ENCODE results near the gene SPO11.

The SPO11 gene

DNA sequence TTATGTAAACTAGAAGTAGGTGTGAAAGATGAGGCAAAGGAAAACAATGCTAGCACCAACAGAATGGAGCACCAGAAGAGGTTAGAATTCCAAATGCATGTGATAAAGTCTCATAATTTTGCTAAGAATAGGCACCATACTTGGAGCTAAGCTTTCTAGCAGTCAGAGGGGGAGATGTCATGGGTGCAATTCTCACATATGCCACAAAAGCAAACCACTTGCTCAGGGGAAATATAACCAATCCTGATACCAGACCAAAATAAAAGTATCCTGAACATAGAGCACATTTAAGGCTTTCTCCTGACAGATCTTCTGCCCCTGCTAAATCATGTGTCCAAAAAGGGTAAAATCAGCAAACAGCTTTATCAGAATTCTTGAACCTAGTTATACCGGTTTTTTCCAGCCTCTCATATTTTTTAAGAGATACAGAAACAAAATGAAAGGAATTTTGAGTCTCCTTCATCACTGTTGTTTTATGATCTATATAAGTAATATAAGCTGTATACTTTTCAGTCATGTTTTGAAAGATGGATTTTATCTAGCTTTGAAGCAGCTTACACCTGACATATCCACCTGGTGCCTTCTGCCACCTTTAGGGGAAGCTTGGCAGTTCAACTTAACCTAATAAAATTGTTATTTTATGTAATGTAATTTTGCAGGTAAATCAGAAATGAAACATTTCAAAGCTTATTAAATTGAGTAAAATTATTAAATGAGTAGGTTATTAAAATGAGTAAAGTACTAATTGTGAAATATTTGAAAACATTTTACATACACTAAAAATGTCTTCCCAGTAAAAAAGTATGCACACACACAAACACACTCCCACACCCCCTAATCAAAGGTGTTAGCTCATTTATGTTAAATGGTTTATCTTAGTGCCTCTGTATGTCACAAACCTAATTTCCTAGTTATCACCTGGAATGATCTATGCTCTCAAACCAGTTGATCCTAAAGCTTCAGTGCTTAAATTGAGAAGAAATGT is 2.8 kb downstream of the SPO11 start:
- no peak overlapping the region for H2AFZ ChIP-seq (ENCODE audit: low read depth, low read length)
- TF ChIP-seq CTCF (IDR thresholded peaks at IDR 0.05; ENCODE audit: low read depth, low read length) (peak; percentile 59), EZH2phosphoT487 (IDR thresholded peaks at IDR 0.05; ENCODE audit: low read depth) (no peak; the same call in 1 of the 2 replicates)
- H3K27ac ChIP-seq (ENCODE audit: low read length) = no peak overlapping the region
- peaks cover 39% of the 10 kb centered on the region for H3K27me3 ChIP-seq (ENCODE audit: low read depth, low read length)
- no peak overlapping the region for H3K4me3 ChIP-seq (ENCODE audit: low read length)
- no peaks in the 10 kb centered on the region for H4K20me1 ChIP-seq (ENCODE audit: insufficient read depth, low read length)
- peaks cover 7% of the 10 kb centered on the region; the same call in 1 of the 2 replicates for H3K4me1 ChIP-seq (ENCODE audit: low read length)
- H3K36me3 ChIP-seq (replicated peaks; ENCODE audit: low read depth, low read length) = no peaks in the 10 kb centered on the region
- H3K9ac ChIP-seq (ENCODE audit: low read length) = no peak overlapping the region
- H3K4me2 ChIP-seq (ENCODE audit: low read length) = no peak overlapping the region
- H3K9me3 ChIP-seq (ENCODE audit: insufficient read depth, low read length) = no peaks in the 10 kb centered on the region
- H3K79me2 ChIP-seq (ENCODE audit: low read length) = no peaks in the 10 kb centered on the region

DNA sequence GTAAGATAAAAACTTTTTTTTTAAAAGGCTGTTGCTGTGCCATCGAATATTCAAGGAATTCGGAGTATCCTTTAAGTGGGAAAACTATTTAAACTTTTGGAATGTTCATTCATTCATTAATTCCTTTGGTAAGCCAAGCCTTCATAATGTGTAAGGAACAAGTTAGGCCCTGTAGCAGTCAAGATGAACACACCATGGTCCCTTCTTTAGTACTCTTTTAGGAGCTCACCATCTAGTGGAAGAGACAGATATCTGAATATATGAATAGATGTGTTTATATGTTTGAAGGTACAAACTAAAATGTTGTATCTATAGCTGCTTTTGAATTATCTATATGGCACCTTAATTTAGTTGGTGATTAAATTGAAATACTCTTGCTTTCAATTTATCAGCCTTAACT is 5.8 kb downstream of the SPO11 start:
- no peaks in the 10 kb centered on the region for H3K79me2 ChIP-seq (ENCODE audit: low read length)
- TF ChIP-seq CTCF (IDR thresholded peaks at IDR 0.05; ENCODE audit: low read depth, low read length) = peak; percentile 23; the same call in 1 of the 2 replicates
- 0 out of 2 replicates have a peak, but pooled peaks have one; percentile 0 for TF ChIP-seq EZH2phosphoT487 (IDR thresholded peaks at IDR 0.05; ENCODE audit: low read depth)
- peaks cover 7% of the 10 kb centered on the region; the same call in 1 of the 2 replicates for H3K4me1 ChIP-seq (ENCODE audit: low read length)
- no peak overlapping the region for H3K27ac ChIP-seq (ENCODE audit: low read length)
- H3K4me3 ChIP-seq (ENCODE audit: low read length) = no peak overlapping the region
- no peak overlapping the region for H3K9ac ChIP-seq (ENCODE audit: low read length)
- H2AFZ ChIP-seq (ENCODE audit: low read depth, low read length) = no peak overlapping the region
- peaks cover 39% of the 10 kb centered on the region for H3K27me3 ChIP-seq (ENCODE audit: low read depth, low read length)
- no peaks in the 10 kb centered on the region for H3K9me3 ChIP-seq (ENCODE audit: insufficient read depth, low read length)
- H4K20me1 ChIP-seq (ENCODE audit: insufficient read depth, low read length) = no peaks in the 10 kb centered on the region
- H3K4me2 ChIP-seq (ENCODE audit: low read length) = no peak overlapping the region
- H3K36me3 ChIP-seq (replicated peaks; ENCODE audit: low read depth, low read length) = no peaks in the 10 kb centered on the region

GRCh38 chr20:57341663-57342062 is 12.1 kb downstream of the SPO11 start:
- no peak overlapping the region for H3K4me2 ChIP-seq (ENCODE audit: low read length)
- TF ChIP-seq CTCF (IDR thresholded peaks at IDR 0.05; ENCODE audit: low read depth, low read length) (no peak), EZH2phosphoT487 (IDR thresholded peaks at IDR 0.05; ENCODE audit: low read depth) (no peak)

DNA sequence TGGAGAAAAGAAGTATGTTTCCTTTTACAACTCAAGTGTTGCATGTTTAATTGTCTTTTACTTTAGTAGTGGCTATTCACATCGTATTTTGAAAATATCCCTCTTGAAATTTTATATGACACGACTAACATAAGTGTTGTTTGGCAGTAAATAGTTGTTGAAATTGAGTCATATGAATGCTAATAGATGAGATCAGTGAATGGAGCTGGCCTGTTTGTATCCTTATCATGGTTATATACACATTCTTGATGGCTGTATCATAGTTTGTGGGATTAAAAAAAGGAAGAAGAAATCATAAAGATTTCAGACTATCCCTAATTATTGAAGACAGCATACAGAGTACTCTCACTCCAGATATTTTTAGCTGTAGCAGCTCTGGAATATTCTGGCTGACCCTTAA is 13.2 kb downstream of the SPO11 start:
- Histone ChIP-seq H3K4me2 (ENCODE audit: low read length) (no peak overlapping the region), H2AFZ (ENCODE audit: low read depth, low read length) (no peak overlapping the region), H3K4me3 (ENCODE audit: low read length) (no peak overlapping the region), H3K79me2 (ENCODE audit: low read length) (no peaks in the 10 kb centered on the region), H3K27me3 (ENCODE audit: low read depth, low read length) (peaks cover 18% of the 10 kb centered on the region), H3K9me3 (ENCODE audit: insufficient read depth, low read length) (no peaks in the 10 kb centered on the region), H3K9ac (ENCODE audit: low read length) (no peak overlapping the region), H3K4me1 (ENCODE audit: low read length) (no peaks in the 10 kb centered on the region), H3K27ac (ENCODE audit: low read length) (no peak overlapping the region), H3K36me3 (replicated peaks; ENCODE audit: low read depth, low read length) (no peaks in the 10 kb centered on the region), H4K20me1 (ENCODE audit: insufficient read depth, low read length) (no peaks in the 10 kb centered on the region)
- TF ChIP-seq CTCF (IDR thresholded peaks at IDR 0.05; ENCODE audit: low read depth, low read length) (no peak), EZH2phosphoT487 (IDR thresholded peaks at IDR 0.05; ENCODE audit: low read depth) (no peak)

More at GRCh38 chr20:57341663-57342062, 12.1 kb downstream of the SPO11 start:
- Histone ChIP-seq H3K79me2 (ENCODE audit: low read length) (no peaks in the 10 kb centered on the region), H3K36me3 (replicated peaks; ENCODE audit: low read depth, low read length) (no peaks in the 10 kb centered on the region), H4K20me1 (ENCODE audit: insufficient read depth, low read length) (no peaks in the 10 kb centered on the region), H3K9me3 (ENCODE audit: insufficient read depth, low read length) (no peaks in the 10 kb centered on the region), H3K4me3 (ENCODE audit: low read length) (no peak overlapping the region), H2AFZ (ENCODE audit: low read depth, low read length) (no peak overlapping the region), H3K4me1 (ENCODE audit: low read length) (no peaks in the 10 kb centered on the region), H3K9ac (ENCODE audit: low read length) (no peak overlapping the region), H3K27ac (ENCODE audit: low read length) (no peak overlapping the region), H3K27me3 (ENCODE audit: low read depth, low read length) (peaks cover 18% of the 10 kb centered on the region)
